Measurements from ENCODE around the gene POU2F1. TPM values are rescaled to one million over a fixed set of nuclear protein-coding genes. Genes with fewer than 3 reads are reported as not detected.

Gene POU2F1
- total RNA-seq, 1 donor from 2014 or later = 15.3 TPM

DNA sequence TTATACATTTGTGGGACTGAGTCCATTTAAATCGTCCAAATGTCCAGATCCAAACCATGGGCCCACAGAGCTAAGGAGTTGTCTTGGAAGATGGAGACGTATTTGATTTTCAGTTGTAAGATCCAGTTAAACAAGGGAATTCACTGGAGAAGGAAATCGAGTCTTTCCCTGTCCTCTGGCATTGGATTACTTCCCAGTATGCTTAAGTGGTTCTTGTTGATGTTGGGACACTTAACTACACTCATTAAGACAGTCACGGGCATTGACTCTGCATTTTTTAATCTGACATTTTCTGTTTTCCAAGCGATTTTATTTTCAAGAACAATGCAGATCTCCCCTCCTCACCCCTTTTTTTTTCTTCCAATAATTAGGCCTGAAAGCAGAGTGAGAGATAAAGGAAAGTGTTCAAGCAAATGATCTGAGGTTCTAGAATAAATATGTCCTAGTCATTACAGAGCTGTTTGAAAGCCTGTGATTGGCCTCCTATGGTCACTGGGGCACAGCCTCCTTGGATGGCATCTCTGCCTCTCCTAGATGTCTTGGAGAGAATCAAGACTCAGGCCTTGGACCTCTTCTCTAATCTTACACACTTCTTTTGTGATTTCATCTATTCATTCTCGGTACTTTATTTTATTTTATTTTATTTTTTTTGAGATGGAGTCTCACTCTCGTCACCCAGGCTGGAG is 248.7 kb downstream of the POU2F1 start:
- no peaks in the 10 kb centered on the region for H3K9me3 Mint-ChIP-seq (ENCODE audit: unreplicated experiment)
- DNase-seq (ENCODE audit: extremely low spot score, unreplicated experiment) = no peak
- H3K27me3 Mint-ChIP-seq (ENCODE audit: unreplicated experiment) = peaks cover 32% of the 10 kb centered on the region
- no peaks in the 10 kb centered on the region for H3K4me1 Mint-ChIP-seq (ENCODE audit: unreplicated experiment)
- H3K4me3 Mint-ChIP-seq (ENCODE audit: unreplicated experiment) = no peak overlapping the region
- TF ChIP-seq CTCF (IDR thresholded peaks at IDR 0.05) = no peak
- no peaks in the 10 kb centered on the region for H3K36me3 Mint-ChIP-seq (ENCODE audit: unreplicated experiment)
- no peak overlapping the region for H3K27ac Mint-ChIP-seq (ENCODE audit: unreplicated experiment)

- DNase-seq (ENCODE audit: extremely low spot score, unreplicated experiment) = no peak
- H3K27ac Mint-ChIP-seq (ENCODE audit: unreplicated experiment) = no peak overlapping the region
- no peak for TF ChIP-seq CTCF (IDR thresholded peaks at IDR 0.05)
These were observed 250.9 kb downstream of the POU2F1 start for GRCh38 chr1:167471568-167471967.

GRCh38 chr1:167472752-167473521 is 252.3 kb downstream of the POU2F1 start:
- DNase-seq (ENCODE audit: extremely low spot score, unreplicated experiment) = no peak
- Mint-ChIP-seq H3K4me3 (ENCODE audit: unreplicated experiment) (no peak overlapping the region), H3K27me3 (ENCODE audit: unreplicated experiment) (peaks cover 47% of the 10 kb centered on the region), H3K4me1 (ENCODE audit: unreplicated experiment) (no peaks in the 10 kb centered on the region), H3K36me3 (ENCODE audit: unreplicated experiment) (no peaks in the 10 kb centered on the region), H3K9me3 (ENCODE audit: unreplicated experiment) (no peaks in the 10 kb centered on the region), H3K27ac (ENCODE audit: unreplicated experiment) (no peak overlapping the region)
- TF ChIP-seq CTCF (IDR thresholded peaks at IDR 0.05) = no peak

More at GRCh38 chr1:167471568-167471967, 250.9 kb downstream of the POU2F1 start:
- Mint-ChIP-seq H3K4me1 (ENCODE audit: unreplicated experiment) (no peaks in the 10 kb centered on the region), H3K36me3 (ENCODE audit: unreplicated experiment) (no peaks in the 10 kb centered on the region), H3K9me3 (ENCODE audit: unreplicated experiment) (no peaks in the 10 kb centered on the region), H3K4me3 (ENCODE audit: unreplicated experiment) (no peak overlapping the region), H3K27me3 (ENCODE audit: unreplicated experiment) (peaks cover 35% of the 10 kb centered on the region)

GRCh38 chr1:167473761-167474160 is 253.1 kb downstream of the POU2F1 start:
- peaks cover 46% of the 10 kb centered on the region for H3K27me3 Mint-ChIP-seq (ENCODE audit: unreplicated experiment)
- no peaks in the 10 kb centered on the region for H3K36me3 Mint-ChIP-seq (ENCODE audit: unreplicated experiment)
- no peak overlapping the region for H3K27ac Mint-ChIP-seq (ENCODE audit: unreplicated experiment)
- H3K9me3 Mint-ChIP-seq (ENCODE audit: unreplicated experiment) = no peaks in the 10 kb centered on the region
- DNase-seq (ENCODE audit: extremely low spot score, unreplicated experiment) = no peak
- H3K4me3 Mint-ChIP-seq (ENCODE audit: unreplicated experiment) = no peak overlapping the region
- no peaks in the 10 kb centered on the region for H3K4me1 Mint-ChIP-seq (ENCODE audit: unreplicated experiment)
- no peak for TF ChIP-seq CTCF (IDR thresholded peaks at IDR 0.05)

- no peak for TF ChIP-seq CTCF (IDR thresholded peaks at IDR 0.05)
- H3K4me1 Mint-ChIP-seq (ENCODE audit: unreplicated experiment) = no peaks in the 10 kb centered on the region
- no peaks in the 10 kb centered on the region for H3K9me3 Mint-ChIP-seq (ENCODE audit: unreplicated experiment)
- no peaks in the 10 kb centered on the region for H3K36me3 Mint-ChIP-seq (ENCODE audit: unreplicated experiment)
- no peak overlapping the region for H3K27ac Mint-ChIP-seq (ENCODE audit: unreplicated experiment)
- peaks cover 49% of the 10 kb centered on the region for H3K27me3 Mint-ChIP-seq (ENCODE audit: unreplicated experiment)
- H3K4me3 Mint-ChIP-seq (ENCODE audit: unreplicated experiment) = no peak overlapping the region
- no peak for DNase-seq (ENCODE audit: extremely low spot score, unreplicated experiment)
These were observed 253.5 kb downstream of the POU2F1 start for GRCh38 chr1:167474191-167474641.

Data from osteocyte (in vitro differentiated cells).